GM12878 (cell line): ENCODE data around the gene UQCRH. TPM values are rescaled to one million over a fixed set of nuclear protein-coding genes. Genes with fewer than 3 reads are reported as not detected.

Experiments used
- ASH2L ChIP-seq: fragments of 300-600, 200-600 bp; sonication (generic); IDR thresholded peaks from 2 replicates; pipeline ENCODE4 v1.6.1; 2017; ENCODE audit warnings: low read depth, mild to moderate bottlenecking, borderline replicate concordance
- BCL11A ChIP-seq: IDR thresholded peaks from 2 replicates; pipeline ENCODE4 v1.6.1; 2011; ENCODE audit warnings: low read depth, low read length
- BHLHE40 ChIP-seq, 2 experiments: fragments of 450-650 bp in 1 of 2; IDR thresholded peaks; 2 replicates each; pipeline ENCODE4 v1.6.1; 2011 to 2017; ENCODE audit warnings: low read depth in 2 of 2, borderline replicate concordance in 1 of 2, improper control_type of control experiment in 1 of 2, low read length in 1 of 2, mild to moderate bottlenecking in 1 of 2
- BMI1 ChIP-seq: fragments of 450-650 bp; IDR thresholded peaks from 2 replicates; pipeline ENCODE4 v1.6.1; 2016; ENCODE audit warnings: mild to moderate bottlenecking, moderate library complexity, borderline replicate concordance
- CBFB ChIP-seq: IDR thresholded peaks from 2 replicates; pipeline ENCODE4 v1.6.1; 2016; ENCODE audit warnings: antibody characterized with exemption, low read depth
- CHD1 ChIP-seq: IDR thresholded peaks from 2 replicates; pipeline ENCODE4 v1.6.1; 2012; ENCODE audit warnings: low read depth, low read length, improper control_type of control experiment
- CHD2 ChIP-seq: IDR thresholded peaks from 2 replicates; pipeline ENCODE4 v1.6.1; 2011; ENCODE audit warnings: low read depth, low read length, improper control_type of control experiment, borderline replicate concordance
- HCFC1 ChIP-seq: fragments of 150-350 bp; IDR thresholded peaks from 2 replicates; pipeline ENCODE4 v1.6.1; 2014; ENCODE audit warnings: low read length
- KAT2A ChIP-seq: conservative IDR thresholded peaks from 2 replicates; pipeline ENCODE4 v1.6.1; 2011; ENCODE audit warnings: low read depth, low read length; ENCODE audit not compliant: control insufficient read depth
- KLF5 ChIP-seq: fragments of 450-650 bp; IDR thresholded peaks from 2 replicates; pipeline ENCODE4 v1.6.1; 2014; ENCODE audit warnings: mild to moderate bottlenecking; ENCODE audit not compliant: partially characterized antibody
- NR2F1 ChIP-seq: fragments of 450-650 bp; conservative IDR thresholded peaks from 2 replicates; pipeline ENCODE4 v1.6.1; 2017; ENCODE audit warnings: mild to moderate bottlenecking
- NRF1 ChIP-seq: conservative IDR thresholded peaks from 2 replicates; pipeline ENCODE4 v1.6.1; 2011; ENCODE audit warnings: mild to moderate bottlenecking, low read depth, low read length, improper control_type of control experiment
- SP1 ChIP-seq: IDR thresholded peaks from one replicate; pipeline ENCODE4 v1.6.1; 2011; ENCODE audit warnings: low read depth, low read length
- SREBF1 ChIP-seq: IDR thresholded peaks from 2 replicates; pipeline ENCODE4 v1.6.1; 2012; ENCODE audit warnings: mild to moderate bottlenecking, low read length
- SREBF2 ChIP-seq: IDR thresholded peaks from 2 replicates; pipeline ENCODE4 v1.6.1; 2012; ENCODE audit warnings: mild to moderate bottlenecking, low read length
- SUZ12 ChIP-seq: fragments of 200-600 bp; sonication (generic); IDR thresholded peaks from one replicate; pipeline ENCODE4 v1.6.1; 2018; ENCODE audit warnings: antibody characterized with exemption, mild to moderate bottlenecking; ENCODE audit not compliant: unreplicated experiment
- WRNIP1 ChIP-seq: IDR thresholded peaks from 2 replicates; pipeline ENCODE4 v1.6.1; 2011; ENCODE audit warnings: low read depth, low read length, improper control_type of control experiment, borderline replicate concordance
- YBX1 ChIP-seq: fragments of 450-650 bp; IDR thresholded peaks from 2 replicates; pipeline ENCODE4 v1.6.1; 2016; ENCODE audit warnings: antibody characterized with exemption
- ZBTB11 ChIP-seq: fragments of 450-650 bp; formaldehyde crosslinking; IDR thresholded peaks from 2 replicates; pipeline ENCODE4 v1.5.0; 2022; ENCODE audit warnings: mild to moderate bottlenecking, missing genetic modification characterization
- ZNF274 ChIP-seq: IDR thresholded peaks from one replicate; pipeline ENCODE4 v1.8.0; 2011; ENCODE audit not compliant: insufficient read length, insufficient read depth
- polyA plus RNA-seq, 11 experiments: library from polyadenylated mRNA; depleted of rRNA in 4 of 11; unstranded in 6 of 11; stranded (reverse) in 5 of 11; fragments of >200 nt; fragmentation: Nextera tagmentation in 4 of 11; fragmentation: Illumina TruSeq in 1 of 11; extraction: Ambion mirVana in 4 of 11; extraction: Trizol in 1 of 11; gene quantifications; 1 replicate in 1 of 11; 2 replicates in 10 of 11; pipeline versions ENCODE4 v1.2.1 to v1.2.3, GENCODE V29; 2011 to 2016; ENCODE audit warnings: inconsistent platforms in 2 of 11, missing spikeins in 2 of 11, low read depth in 1 of 11
- total RNA-seq, 4 experiments: library from RNA; depleted of rRNA in 3 of 4; stranded (reverse); fragments of >200 nt in 3 of 4; fragmentation: Illumina TruSeq in 1 of 4; extraction: Trizol in 1 of 4; gene quantifications; 2 replicates each; pipeline versions ENCODE4 v1.2.1 to v1.2.3, GENCODE V29; 2013 to 2021
- TF ChIP-seq, protein P1 (sequence below): IDR thresholded peaks from 2 replicates; pipeline ENCODE4 v1.6.1; 2011; ENCODE audit warnings: mild to moderate bottlenecking, low read depth, low read length, moderate library complexity; ENCODE audit not compliant: insufficient replicate concordance
- TF ChIP-seq, protein P2 (sequence below): IDR thresholded peaks from 2 replicates; pipeline ENCODE4 v1.6.1; 2011; ENCODE audit warnings: borderline replicate concordance, low read depth, mild to moderate bottlenecking, moderate library complexity, mixed read lengths, low read length; ENCODE audit not compliant: insufficient read depth; ENCODE audit errors: extremely low read length
- TF ChIP-seq, protein P3 (sequence below): IDR thresholded peaks from 2 replicates; pipeline ENCODE4 v1.6.1; 2012; ENCODE audit warnings: low read depth, low read length, improper control_type of control experiment

The UQCRH gene
- total and polyA plus RNA-seq, 10 of the 15 experiments (the other 5 are each of a cell fraction or from before 2014, with no cell fraction given), result 363 to 1,782 (median 597) TPM

DNA sequence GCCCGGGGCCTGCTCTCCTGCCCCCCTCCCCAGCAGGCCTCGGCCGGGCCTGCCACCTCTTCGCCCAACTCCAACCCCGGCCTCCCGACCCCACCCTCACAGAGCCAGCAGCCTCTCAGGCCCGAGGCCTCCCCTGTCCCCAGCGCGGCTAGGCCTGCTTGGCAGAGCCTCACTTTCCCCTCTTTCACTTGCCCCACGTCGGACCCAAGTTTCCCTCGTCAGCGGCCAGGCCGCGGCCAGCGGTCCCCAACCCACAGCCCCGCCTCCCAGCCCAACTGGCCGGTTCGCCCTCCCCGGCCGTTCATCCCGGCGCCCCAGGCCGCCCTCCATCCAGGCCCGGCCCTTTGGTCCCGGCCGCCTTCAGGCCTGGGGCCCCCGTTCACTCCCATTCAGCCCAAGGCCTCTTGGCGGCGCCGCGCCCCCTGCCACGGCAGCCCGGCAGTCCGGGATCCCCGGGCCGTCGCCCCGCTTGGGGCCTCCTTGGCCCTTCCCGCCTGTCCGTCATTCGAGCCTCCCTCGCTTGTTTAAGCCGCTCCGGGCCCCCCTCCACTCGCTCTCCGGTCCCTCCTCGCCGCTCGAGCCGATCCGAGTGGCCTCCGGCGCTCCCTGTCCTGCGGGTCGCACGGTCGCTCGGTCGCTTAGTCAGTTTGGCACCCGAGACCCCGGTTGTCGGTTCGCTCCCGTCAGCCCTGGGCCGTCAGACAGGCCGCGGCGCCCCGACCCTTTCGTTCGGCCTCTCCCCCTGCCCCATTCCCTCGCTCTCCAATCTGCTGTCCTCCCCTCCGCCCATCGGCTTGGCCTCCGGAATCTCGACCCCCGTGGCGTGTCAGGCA lies 1.5 kb upstream of the UQCRH start (continued):
- TF ChIP-seq CHD2 (no peak), ZNF274 (no peak), ASH2L (peak; percentile 30; the same call in 1 of the 2 replicates), CBFB (no peak), NR2F1 (no peak; the same call in 1 of the 2 replicates), YBX1 (no peak), SUZ12 (no peak), NRF1 (no peak), BMI1 (no peak), SREBF1 (no peak), HCFC1 (no peak; the same call in 1 of the 2 replicates), BHLHE40 (IDR thresholded peaks at IDR 0.05; ENCODE audit: borderline replicate concordance in 1 of 2, low read depth in 2 of 2, low read length in 1 of 2) (peak; percentile 27 to 31; a peak in 2 of 4 replicates), KLF5 (no peak), SP1 (no peak), BCL11A (no peak), WRNIP1 (no peak), SREBF2 (no peak), ZBTB11 (no peak), CHD1 (0 out of 2 replicates have a peak, but pooled peaks have one; percentile 18), KAT2A (no peak)
- TF ChIP-seq, protein P1, sequence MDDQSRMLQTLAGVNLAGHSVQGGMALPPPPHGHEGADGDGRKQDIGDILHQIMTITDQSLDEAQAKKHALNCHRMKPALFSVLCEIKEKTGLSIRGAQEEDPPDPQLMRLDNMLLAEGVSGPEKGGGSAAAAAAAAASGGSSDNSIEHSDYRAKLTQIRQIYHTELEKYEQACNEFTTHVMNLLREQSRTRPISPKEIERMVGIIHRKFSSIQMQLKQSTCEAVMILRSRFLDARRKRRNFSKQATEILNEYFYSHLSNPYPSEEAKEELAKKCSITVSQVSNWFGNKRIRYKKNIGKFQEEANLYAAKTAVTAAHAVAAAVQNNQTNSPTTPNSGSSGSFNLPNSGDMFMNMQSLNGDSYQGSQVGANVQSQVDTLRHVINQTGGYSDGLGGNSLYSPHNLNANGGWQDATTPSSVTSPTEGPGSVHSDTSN, result peak; percentile 54
- TF ChIP-seq, protein P2, sequence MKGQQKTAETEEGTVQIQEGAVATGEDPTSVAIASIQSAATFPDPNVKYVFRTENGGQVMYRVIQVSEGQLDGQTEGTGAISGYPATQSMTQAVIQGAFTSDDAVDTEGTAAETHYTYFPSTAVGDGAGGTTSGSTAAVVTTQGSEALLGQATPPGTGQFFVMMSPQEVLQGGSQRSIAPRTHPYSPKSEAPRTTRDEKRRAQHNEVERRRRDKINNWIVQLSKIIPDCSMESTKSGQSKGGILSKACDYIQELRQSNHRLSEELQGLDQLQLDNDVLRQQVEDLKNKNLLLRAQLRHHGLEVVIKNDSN, result no peak
- TF ChIP-seq, protein P3, sequence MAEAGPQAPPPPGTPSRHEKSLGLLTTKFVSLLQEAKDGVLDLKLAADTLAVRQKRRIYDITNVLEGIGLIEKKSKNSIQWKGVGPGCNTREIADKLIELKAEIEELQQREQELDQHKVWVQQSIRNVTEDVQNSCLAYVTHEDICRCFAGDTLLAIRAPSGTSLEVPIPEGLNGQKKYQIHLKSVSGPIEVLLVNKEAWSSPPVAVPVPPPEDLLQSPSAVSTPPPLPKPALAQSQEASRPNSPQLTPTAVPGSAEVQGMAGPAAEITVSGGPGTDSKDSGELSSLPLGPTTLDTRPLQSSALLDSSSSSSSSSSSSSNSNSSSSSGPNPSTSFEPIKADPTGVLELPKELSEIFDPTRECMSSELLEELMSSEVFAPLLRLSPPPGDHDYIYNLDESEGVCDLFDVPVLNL, result no peak
